Mammary epithelial cell (primary cell): ENCODE measurements around the gene CNTRL.

Source experiments
- EZH2 ChIP-seq: IDR thresholded peaks from 2 replicates; pipeline ENCODE4 v1.6.1; 2012; ENCODE audit warnings: low read length, inconsistent platforms, borderline replicate concordance
- TF ChIP-seq, protein P1 (sequence below), 2 donors: IDR thresholded peaks in 1 of 2; conservative IDR thresholded peaks in 1 of 2; 2 replicates each; pipeline ENCODE4 v1.5.1; 2011 to 2012; ENCODE audit warnings: inconsistent platforms in 2 of 2, low read length in 2 of 2, mild to moderate bottlenecking in 2 of 2, control low read depth in 1 of 2, low read depth in 1 of 2; ENCODE audit not compliant: insufficient read depth in 1 of 2; ENCODE audit errors: extremely low read depth in 1 of 2

DNA sequence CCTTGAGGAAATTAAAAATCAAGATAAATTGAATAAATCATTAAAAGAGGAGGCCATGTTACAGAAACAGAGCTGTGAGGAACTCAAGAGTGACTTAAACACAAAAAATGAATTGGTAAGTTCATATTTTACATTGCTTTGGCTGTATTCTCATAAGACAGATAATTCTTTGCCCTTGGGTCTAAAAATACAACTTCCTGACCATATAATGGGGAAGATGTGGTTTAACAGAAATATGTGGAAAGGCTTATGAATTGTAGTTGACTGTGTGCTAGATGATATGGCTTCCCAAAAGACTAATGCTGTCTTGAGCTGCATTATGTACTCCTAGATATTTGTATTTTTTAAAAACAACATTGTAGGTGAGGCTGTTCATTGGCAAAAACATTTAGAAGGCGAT is 33.1 kb downstream of the CNTRL start:
- TF ChIP-seq, protein P1, sequence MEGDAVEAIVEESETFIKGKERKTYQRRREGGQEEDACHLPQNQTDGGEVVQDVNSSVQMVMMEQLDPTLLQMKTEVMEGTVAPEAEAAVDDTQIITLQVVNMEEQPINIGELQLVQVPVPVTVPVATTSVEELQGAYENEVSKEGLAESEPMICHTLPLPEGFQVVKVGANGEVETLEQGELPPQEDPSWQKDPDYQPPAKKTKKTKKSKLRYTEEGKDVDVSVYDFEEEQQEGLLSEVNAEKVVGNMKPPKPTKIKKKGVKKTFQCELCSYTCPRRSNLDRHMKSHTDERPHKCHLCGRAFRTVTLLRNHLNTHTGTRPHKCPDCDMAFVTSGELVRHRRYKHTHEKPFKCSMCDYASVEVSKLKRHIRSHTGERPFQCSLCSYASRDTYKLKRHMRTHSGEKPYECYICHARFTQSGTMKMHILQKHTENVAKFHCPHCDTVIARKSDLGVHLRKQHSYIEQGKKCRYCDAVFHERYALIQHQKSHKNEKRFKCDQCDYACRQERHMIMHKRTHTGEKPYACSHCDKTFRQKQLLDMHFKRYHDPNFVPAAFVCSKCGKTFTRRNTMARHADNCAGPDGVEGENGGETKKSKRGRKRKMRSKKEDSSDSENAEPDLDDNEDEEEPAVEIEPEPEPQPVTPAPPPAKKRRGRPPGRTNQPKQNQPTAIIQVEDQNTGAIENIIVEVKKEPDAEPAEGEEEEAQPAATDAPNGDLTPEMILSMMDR (conservative IDR thresholded peaks at IDR 0.05 in 1 of 2, IDR thresholded peaks at IDR 0.05 in 1 of 2; ENCODE audit: extremely low read depth in 1 of 2, insufficient read depth in 1 of 2, low read depth in 1 of 2, low read length in 2 of 2), result no peak
- TF ChIP-seq EZH2, result no peak
